Measurements from ENCODE around the gene SETBP1. TPM values are rescaled to one million over a fixed set of nuclear protein-coding genes. Genes with fewer than 3 reads are reported as not detected.

SETBP1 gene
- total RNA-seq, 1 experiment from 2014 or later, result 9.6 TPM

DNA sequence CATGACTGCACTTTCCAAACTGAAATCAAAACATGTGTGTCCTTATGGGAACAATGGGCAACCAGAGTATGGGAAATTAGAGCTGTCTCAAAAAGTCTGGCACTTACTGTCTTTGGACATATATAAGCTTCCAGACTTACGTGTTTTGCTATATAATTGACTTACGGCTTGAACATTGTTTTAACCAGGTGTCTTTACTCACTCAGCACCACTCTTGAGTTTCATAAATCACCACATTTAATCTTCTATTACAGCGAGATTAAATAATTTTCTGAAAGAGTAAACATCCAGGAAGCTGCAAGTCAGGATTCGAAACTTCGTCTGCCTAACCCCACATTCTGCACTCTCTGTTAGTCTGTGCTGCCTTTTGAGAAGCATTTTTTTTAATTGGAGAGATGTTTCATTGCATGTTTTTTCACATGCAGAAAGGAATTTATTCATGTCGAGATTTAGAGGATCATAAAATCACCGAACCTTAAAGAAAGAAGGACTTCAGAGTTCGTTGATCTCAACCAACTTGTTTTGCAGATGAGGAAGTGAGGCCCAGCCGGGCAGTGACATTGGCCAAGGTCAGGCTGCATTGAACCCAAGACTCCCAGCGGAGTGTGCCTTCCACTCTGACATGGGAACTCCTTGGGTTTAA is 137.3 kb downstream of the SETBP1 start:
- Mint-ChIP-seq H3K27ac (no peak overlapping the region; the same call in 1 of the 2 replicates), H3K36me3 (no peaks in the 10 kb centered on the region), H3K4me3 (no peak overlapping the region), H3K27me3 (ENCODE audit: low read depth) (no peaks in the 10 kb centered on the region), H3K9me3 (no peaks in the 10 kb centered on the region), H3K4me1 (peaks cover 41% of the 10 kb centered on the region)
- ChIA-PET CTCF (no interaction called here), POLR2A (no interaction called here)
- TF ChIP-seq, protein P1, sequence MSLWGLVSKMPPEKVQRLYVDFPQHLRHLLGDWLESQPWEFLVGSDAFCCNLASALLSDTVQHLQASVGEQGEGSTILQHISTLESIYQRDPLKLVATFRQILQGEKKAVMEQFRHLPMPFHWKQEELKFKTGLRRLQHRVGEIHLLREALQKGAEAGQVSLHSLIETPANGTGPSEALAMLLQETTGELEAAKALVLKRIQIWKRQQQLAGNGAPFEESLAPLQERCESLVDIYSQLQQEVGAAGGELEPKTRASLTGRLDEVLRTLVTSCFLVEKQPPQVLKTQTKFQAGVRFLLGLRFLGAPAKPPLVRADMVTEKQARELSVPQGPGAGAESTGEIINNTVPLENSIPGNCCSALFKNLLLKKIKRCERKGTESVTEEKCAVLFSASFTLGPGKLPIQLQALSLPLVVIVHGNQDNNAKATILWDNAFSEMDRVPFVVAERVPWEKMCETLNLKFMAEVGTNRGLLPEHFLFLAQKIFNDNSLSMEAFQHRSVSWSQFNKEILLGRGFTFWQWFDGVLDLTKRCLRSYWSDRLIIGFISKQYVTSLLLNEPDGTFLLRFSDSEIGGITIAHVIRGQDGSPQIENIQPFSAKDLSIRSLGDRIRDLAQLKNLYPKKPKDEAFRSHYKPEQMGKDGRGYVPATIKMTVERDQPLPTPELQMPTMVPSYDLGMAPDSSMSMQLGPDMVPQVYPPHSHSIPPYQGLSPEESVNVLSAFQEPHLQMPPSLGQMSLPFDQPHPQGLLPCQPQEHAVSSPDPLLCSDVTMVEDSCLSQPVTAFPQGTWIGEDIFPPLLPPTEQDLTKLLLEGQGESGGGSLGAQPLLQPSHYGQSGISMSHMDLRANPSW (CRISPR knock-in tag; conservative IDR thresholded peaks at IDR 0.05; ENCODE audit: low read depth), result no peak
- TF ChIP-seq ZNF121 (CRISPR knock-in tag; IDR thresholded peaks at IDR 0.05), result no peak
- TF ChIP-seq SP1 (CRISPR knock-in tag; conservative IDR thresholded peaks at IDR 0.05), result no peak
- TF ChIP-seq, protein P2, sequence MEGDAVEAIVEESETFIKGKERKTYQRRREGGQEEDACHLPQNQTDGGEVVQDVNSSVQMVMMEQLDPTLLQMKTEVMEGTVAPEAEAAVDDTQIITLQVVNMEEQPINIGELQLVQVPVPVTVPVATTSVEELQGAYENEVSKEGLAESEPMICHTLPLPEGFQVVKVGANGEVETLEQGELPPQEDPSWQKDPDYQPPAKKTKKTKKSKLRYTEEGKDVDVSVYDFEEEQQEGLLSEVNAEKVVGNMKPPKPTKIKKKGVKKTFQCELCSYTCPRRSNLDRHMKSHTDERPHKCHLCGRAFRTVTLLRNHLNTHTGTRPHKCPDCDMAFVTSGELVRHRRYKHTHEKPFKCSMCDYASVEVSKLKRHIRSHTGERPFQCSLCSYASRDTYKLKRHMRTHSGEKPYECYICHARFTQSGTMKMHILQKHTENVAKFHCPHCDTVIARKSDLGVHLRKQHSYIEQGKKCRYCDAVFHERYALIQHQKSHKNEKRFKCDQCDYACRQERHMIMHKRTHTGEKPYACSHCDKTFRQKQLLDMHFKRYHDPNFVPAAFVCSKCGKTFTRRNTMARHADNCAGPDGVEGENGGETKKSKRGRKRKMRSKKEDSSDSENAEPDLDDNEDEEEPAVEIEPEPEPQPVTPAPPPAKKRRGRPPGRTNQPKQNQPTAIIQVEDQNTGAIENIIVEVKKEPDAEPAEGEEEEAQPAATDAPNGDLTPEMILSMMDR (IDR thresholded peaks at IDR 0.05), result no peak
- TF ChIP-seq, protein P3, sequence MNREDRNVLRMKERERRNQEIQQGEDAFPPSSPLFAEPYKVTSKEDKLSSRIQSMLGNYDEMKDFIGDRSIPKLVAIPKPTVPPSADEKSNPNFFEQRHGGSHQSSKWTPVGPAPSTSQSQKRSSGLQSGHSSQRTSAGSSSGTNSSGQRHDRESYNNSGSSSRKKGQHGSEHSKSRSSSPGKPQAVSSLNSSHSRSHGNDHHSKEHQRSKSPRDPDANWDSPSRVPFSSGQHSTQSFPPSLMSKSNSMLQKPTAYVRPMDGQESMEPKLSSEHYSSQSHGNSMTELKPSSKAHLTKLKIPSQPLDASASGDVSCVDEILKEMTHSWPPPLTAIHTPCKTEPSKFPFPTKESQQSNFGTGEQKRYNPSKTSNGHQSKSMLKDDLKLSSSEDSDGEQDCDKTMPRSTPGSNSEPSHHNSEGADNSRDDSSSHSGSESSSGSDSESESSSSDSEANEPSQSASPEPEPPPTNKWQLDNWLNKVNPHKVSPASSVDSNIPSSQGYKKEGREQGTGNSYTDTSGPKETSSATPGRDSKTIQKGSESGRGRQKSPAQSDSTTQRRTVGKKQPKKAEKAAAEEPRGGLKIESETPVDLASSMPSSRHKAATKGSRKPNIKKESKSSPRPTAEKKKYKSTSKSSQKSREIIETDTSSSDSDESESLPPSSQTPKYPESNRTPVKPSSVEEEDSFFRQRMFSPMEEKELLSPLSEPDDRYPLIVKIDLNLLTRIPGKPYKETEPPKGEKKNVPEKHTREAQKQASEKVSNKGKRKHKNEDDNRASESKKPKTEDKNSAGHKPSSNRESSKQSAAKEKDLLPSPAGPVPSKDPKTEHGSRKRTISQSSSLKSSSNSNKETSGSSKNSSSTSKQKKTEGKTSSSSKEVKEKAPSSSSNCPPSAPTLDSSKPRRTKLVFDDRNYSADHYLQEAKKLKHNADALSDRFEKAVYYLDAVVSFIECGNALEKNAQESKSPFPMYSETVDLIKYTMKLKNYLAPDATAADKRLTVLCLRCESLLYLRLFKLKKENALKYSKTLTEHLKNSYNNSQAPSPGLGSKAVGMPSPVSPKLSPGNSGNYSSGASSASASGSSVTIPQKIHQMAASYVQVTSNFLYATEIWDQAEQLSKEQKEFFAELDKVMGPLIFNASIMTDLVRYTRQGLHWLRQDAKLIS (CRISPR knock-in tag; IDR thresholded peaks at IDR 0.05; ENCODE audit: borderline replicate concordance), result no peak
- TF ChIP-seq TEAD4 (CRISPR knock-in tag; IDR thresholded peaks at IDR 0.05), result no peak
- TF ChIP-seq, protein P4, sequence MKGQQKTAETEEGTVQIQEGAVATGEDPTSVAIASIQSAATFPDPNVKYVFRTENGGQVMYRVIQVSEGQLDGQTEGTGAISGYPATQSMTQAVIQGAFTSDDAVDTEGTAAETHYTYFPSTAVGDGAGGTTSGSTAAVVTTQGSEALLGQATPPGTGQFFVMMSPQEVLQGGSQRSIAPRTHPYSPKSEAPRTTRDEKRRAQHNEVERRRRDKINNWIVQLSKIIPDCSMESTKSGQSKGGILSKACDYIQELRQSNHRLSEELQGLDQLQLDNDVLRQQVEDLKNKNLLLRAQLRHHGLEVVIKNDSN (CRISPR knock-in tag; IDR thresholded peaks at IDR 0.05), result no peak
- no peak for TF ChIP-seq MXD4 (CRISPR knock-in tag; IDR thresholded peaks at IDR 0.05; ENCODE audit: borderline replicate concordance)
- no peak for TF ChIP-seq ZNF396 (CRISPR knock-in tag; IDR thresholded peaks at IDR 0.05; ENCODE audit: borderline replicate concordance)
- no peak for TF ChIP-seq ZNF219 (CRISPR knock-in tag; IDR thresholded peaks at IDR 0.05; ENCODE audit: borderline replicate concordance)
- TF ChIP-seq GRHL2 (CRISPR knock-in tag; IDR thresholded peaks at IDR 0.05; ENCODE audit: insufficient replicate concordance, severe bottlenecking), result no peak
- no peak for TF ChIP-seq ETV6 (CRISPR knock-in tag; IDR thresholded peaks at IDR 0.05)
- no peak for TF ChIP-seq SMAD3 (CRISPR knock-in tag; IDR thresholded peaks at IDR 0.05; ENCODE audit: borderline replicate concordance)
- TF ChIP-seq, protein P5, sequence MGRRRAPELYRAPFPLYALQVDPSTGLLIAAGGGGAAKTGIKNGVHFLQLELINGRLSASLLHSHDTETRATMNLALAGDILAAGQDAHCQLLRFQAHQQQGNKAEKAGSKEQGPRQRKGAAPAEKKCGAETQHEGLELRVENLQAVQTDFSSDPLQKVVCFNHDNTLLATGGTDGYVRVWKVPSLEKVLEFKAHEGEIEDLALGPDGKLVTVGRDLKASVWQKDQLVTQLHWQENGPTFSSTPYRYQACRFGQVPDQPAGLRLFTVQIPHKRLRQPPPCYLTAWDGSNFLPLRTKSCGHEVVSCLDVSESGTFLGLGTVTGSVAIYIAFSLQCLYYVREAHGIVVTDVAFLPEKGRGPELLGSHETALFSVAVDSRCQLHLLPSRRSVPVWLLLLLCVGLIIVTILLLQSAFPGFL (CRISPR knock-in tag; IDR thresholded peaks at IDR 0.05; ENCODE audit: borderline replicate concordance), result no peak
- TF ChIP-seq, protein P6, sequence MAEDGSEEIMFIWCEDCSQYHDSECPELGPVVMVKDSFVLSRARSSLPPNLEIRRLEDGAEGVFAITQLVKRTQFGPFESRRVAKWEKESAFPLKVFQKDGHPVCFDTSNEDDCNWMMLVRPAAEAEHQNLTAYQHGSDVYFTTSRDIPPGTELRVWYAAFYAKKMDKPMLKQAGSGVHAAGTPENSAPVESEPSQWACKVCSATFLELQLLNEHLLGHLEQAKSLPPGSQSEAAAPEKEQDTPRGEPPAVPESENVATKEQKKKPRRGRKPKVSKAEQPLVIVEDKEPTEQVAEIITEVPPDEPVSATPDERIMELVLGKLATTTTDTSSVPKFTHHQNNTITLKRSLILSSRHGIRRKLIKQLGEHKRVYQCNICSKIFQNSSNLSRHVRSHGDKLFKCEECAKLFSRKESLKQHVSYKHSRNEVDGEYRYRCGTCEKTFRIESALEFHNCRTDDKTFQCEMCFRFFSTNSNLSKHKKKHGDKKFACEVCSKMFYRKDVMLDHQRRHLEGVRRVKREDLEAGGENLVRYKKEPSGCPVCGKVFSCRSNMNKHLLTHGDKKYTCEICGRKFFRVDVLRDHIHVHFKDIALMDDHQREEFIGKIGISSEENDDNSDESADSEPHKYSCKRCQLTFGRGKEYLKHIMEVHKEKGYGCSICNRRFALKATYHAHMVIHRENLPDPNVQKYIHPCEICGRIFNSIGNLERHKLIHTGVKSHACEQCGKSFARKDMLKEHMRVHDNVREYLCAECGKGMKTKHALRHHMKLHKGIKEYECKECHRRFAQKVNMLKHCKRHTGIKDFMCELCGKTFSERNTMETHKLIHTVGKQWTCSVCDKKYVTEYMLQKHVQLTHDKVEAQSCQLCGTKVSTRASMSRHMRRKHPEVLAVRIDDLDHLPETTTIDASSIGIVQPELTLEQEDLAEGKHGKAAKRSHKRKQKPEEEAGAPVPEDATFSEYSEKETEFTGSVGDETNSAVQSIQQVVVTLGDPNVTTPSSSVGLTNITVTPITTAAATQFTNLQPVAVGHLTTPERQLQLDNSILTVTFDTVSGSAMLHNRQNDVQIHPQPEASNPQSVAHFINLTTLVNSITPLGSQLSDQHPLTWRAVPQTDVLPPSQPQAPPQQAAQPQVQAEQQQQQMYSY (CRISPR knock-in tag; IDR thresholded peaks at IDR 0.05), result no peak
- no peak for TF ChIP-seq CREM (CRISPR knock-in tag; IDR thresholded peaks at IDR 0.05)
- TF ChIP-seq ZNF317 (CRISPR knock-in tag; IDR thresholded peaks at IDR 0.05; ENCODE audit: borderline replicate concordance, low read depth), result no peak
- no peak for TF ChIP-seq ATF1 (CRISPR knock-in tag; IDR thresholded peaks at IDR 0.05)
- no peak for TF ChIP-seq ZNF138 (CRISPR knock-in tag; conservative IDR thresholded peaks at IDR 0.05)
- ATAC-seq (no peak), DNase-seq (ENCODE audit: low spot score) (no peak)
